Measurements from ENCODE around the gene ZNHIT6.
"Not testable (repeated sequence)": the region's sequence is repeated elsewhere in the genome, so short reads cannot be mapped to it uniquely, and the experiment has no call there.

ZNHIT6 gene

DNA sequence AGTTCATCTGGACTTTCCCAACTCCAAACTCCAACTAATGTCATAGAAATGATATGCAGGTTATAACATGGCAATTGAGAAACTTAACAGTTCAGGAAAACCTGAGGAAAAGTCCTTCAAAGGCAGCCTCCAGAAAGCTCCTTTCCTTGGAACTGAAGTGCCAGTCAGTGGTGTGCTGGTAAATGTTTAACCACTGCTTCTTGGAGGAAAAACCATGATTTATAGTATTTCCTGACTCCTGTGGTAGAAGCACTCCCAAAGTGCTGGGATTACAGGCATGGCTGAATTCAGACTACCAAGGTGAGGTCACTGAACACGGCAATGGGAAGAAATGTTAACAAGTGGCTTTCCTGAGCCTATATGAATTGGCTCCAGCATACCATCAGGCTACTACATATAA, 26.7 kb upstream of the ZNHIT6 start:
- no peaks in the 10 kb centered on the region for H3K79me1 ChIP-seq (ENCODE audit: low read length)
- H3K23ac ChIP-seq (ENCODE audit: low read length), result no peak overlapping the region
- no peak overlapping the region for H3K4me2 ChIP-seq (ENCODE audit: low read length)
- no peak overlapping the region for H4K8ac ChIP-seq (ENCODE audit: low read depth, low read length)
- H4K5ac ChIP-seq (ENCODE audit: low read length), result no peak overlapping the region
- no peaks in the 10 kb centered on the region for H3K27me3 ChIP-seq (ENCODE audit: insufficient read depth, low read length, poor library complexity)
- H3K4me1 ChIP-seq (ENCODE audit: control insufficient read depth, low read depth, low read length), result no peaks in the 10 kb centered on the region
- no peak overlapping the region for H3K4ac ChIP-seq (ENCODE audit: low read depth, low read length)
- no peak overlapping the region for H3K27ac ChIP-seq (ENCODE audit: low read depth, low read length)
- WGBS (ENCODE audit: extremely low coverage, insufficient coverage, low lambda C conversion rate), result no CpG with 5 or more reads among the region's 1 CpG
- H3K36me3 ChIP-seq (ENCODE audit: control insufficient read depth, insufficient read depth, low read length), result no peaks in the 10 kb centered on the region
- DNase-seq, result no peak
- no peak overlapping the region for H2BK5ac ChIP-seq (ENCODE audit: low read length)
- H3K4me3 ChIP-seq (ENCODE audit: low read length), result no peak overlapping the region
- no peak overlapping the region for H2AK5ac ChIP-seq (ENCODE audit: low read length)
- H2BK15ac ChIP-seq (replicated peaks; ENCODE audit: low read depth), result no peak overlapping the region
- H3K56ac ChIP-seq (ENCODE audit: low read length), result no peak overlapping the region
- no peak overlapping the region for H3K18ac ChIP-seq (ENCODE audit: low read length)
- H2BK120ac ChIP-seq (ENCODE audit: low read depth, low read length), result no peak overlapping the region
- no peak overlapping the region for H3K9ac ChIP-seq (ENCODE audit: low read length)
- no peaks in the 10 kb centered on the region for H3K79me2 ChIP-seq (ENCODE audit: control insufficient read depth, insufficient read depth, low read length)

DNA sequence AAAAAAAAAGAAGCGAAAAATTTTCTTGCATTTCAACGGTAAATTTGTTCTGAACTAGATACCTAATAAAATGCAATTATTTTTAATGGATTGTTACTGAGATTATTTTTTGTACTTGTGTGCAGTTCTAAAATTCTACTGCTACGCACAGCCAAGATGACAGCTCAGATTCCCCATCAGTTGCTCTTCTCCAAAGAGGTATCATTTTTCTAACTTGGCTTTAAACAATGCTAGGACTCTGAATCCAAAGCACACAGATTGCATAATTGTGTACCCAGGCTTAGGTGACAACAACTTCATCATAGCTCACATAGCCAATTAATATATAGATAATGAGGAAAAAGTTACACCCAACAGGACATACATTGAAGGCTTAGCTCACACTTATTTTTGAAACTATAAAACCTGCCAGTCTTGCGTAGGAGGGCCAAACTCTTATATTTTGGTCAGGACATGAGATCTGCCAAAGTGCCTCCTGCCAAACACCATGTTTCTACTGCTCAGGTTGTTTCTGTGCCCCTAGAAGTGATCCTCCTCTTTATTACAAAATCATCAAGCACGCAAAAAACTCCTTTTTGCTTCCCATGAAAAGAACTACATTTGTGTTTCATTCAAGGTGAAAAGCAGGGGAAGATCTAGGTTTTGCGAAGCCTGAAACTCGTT, 10.6 kb upstream of the ZNHIT6 start:
- H3K4me3 ChIP-seq (ENCODE audit: low read length), result no peak overlapping the region
- no peak overlapping the region for H3K4me2 ChIP-seq (ENCODE audit: low read length)
- no peak overlapping the region for H4K5ac ChIP-seq (ENCODE audit: low read length)
- H3K4ac ChIP-seq (ENCODE audit: low read depth, low read length), result no peak overlapping the region
- H3K18ac ChIP-seq (ENCODE audit: low read length), result no peak overlapping the region
- no peak overlapping the region for H3K23ac ChIP-seq (ENCODE audit: low read length)
- no CpG with 5 or more reads among the region's 7 CpGs for WGBS (ENCODE audit: extremely low coverage, insufficient coverage, low lambda C conversion rate)
- H2AK5ac ChIP-seq (ENCODE audit: low read length), result no peak overlapping the region
- no peaks in the 10 kb centered on the region for H3K36me3 ChIP-seq (ENCODE audit: control insufficient read depth, insufficient read depth, low read length)
- no peak for DNase-seq
- no peaks in the 10 kb centered on the region for H3K79me1 ChIP-seq (ENCODE audit: low read length)
- no peak overlapping the region for H3K56ac ChIP-seq (ENCODE audit: low read length)
- no peak overlapping the region for H3K27ac ChIP-seq (ENCODE audit: low read depth, low read length)
- no peak overlapping the region for H2BK120ac ChIP-seq (ENCODE audit: low read depth, low read length)
- H3K4me1 ChIP-seq (ENCODE audit: control insufficient read depth, low read depth, low read length), result no peaks in the 10 kb centered on the region
- no peak overlapping the region for H4K8ac ChIP-seq (ENCODE audit: low read depth, low read length)
- no peaks in the 10 kb centered on the region for H3K27me3 ChIP-seq (ENCODE audit: insufficient read depth, low read length, poor library complexity)
- no peak overlapping the region for H2BK5ac ChIP-seq (ENCODE audit: low read length)
- H3K79me2 ChIP-seq (ENCODE audit: control insufficient read depth, insufficient read depth, low read length), result no peaks in the 10 kb centered on the region
- no peak overlapping the region for H3K9ac ChIP-seq (ENCODE audit: low read length)
- H2BK15ac ChIP-seq (replicated peaks; ENCODE audit: low read depth), result no peak overlapping the region

GRCh38 chr1:85714418-85715114, 6.3 kb upstream of the ZNHIT6 start:
- not testable (repeated sequence) for H3K79me1 ChIP-seq (ENCODE audit: low read length); H4K8ac ChIP-seq (ENCODE audit: low read depth, low read length); H2BK5ac ChIP-seq (ENCODE audit: low read length); H3K27me3 ChIP-seq (ENCODE audit: insufficient read depth, low read length, poor library complexity); H3K23ac ChIP-seq (ENCODE audit: low read length); H3K56ac ChIP-seq (ENCODE audit: low read length); H2BK120ac ChIP-seq (ENCODE audit: low read depth, low read length); H2BK15ac ChIP-seq (replicated peaks; ENCODE audit: low read depth); H3K4me1 ChIP-seq (ENCODE audit: control insufficient read depth, low read depth, low read length); H3K4me2 ChIP-seq (ENCODE audit: low read length); H3K36me3 ChIP-seq (ENCODE audit: control insufficient read depth, insufficient read depth, low read length); H4K5ac ChIP-seq (ENCODE audit: low read length); H3K4ac ChIP-seq (ENCODE audit: low read depth, low read length); H3K9ac ChIP-seq (ENCODE audit: low read length); H3K27ac ChIP-seq (ENCODE audit: low read depth, low read length); H3K18ac ChIP-seq (ENCODE audit: low read length); H3K79me2 ChIP-seq (ENCODE audit: control insufficient read depth, insufficient read depth, low read length); H3K4me3 ChIP-seq (ENCODE audit: low read length); H2AK5ac ChIP-seq (ENCODE audit: low read length)
- peak; percentile 17 for DNase-seq
- WGBS (ENCODE audit: extremely low coverage, insufficient coverage, low lambda C conversion rate), result no CpG with 5 or more reads among the region's 14 CpGs

DNA sequence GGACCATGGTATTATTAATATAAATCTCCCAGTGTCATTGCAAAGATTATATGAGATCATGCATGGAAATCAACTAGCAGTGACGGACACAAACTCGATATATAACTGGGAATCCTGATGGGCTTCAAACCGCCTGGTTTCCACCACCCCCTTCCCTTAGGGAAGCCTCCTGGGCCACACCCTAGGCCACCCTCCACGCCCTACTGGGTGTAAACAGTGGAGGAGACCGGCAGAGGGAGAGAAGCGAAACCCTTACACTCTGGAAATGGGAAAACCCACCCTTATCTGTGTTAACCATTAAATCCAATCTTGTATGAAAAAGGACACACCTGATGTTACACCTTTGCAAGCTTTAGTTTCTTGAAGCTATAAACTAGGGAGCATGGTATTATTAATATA, 595 bp upstream of the ZNHIT6 start:
- H3K79me1 ChIP-seq (ENCODE audit: low read length), result peaks cover 4% of the 10 kb centered on the region
- H3K9ac ChIP-seq (ENCODE audit: low read length), result peak overlapping the region; percentile 84
- no peak overlapping the region for H2BK5ac ChIP-seq (ENCODE audit: low read length)
- peak overlapping the region; percentile 40 for H4K5ac ChIP-seq (ENCODE audit: low read length)
- H2BK120ac ChIP-seq (ENCODE audit: low read depth, low read length), result no peak overlapping the region
- H3K4me3 ChIP-seq (ENCODE audit: low read length), result no peak overlapping the region
- H2AK5ac ChIP-seq (ENCODE audit: low read length), result no peak overlapping the region
- no peak for DNase-seq
- no CpG with 5 or more reads among the region's 6 CpGs for WGBS (ENCODE audit: extremely low coverage, insufficient coverage, low lambda C conversion rate)
- no peaks in the 10 kb centered on the region for H3K4me1 ChIP-seq (ENCODE audit: control insufficient read depth, low read depth, low read length)
- no peak overlapping the region for H3K4me2 ChIP-seq (ENCODE audit: low read length)
- peak overlapping the region; percentile 58 for H3K56ac ChIP-seq (ENCODE audit: low read length)
- no peak overlapping the region for H2BK15ac ChIP-seq (replicated peaks; ENCODE audit: low read depth)
- H3K4ac ChIP-seq (ENCODE audit: low read depth, low read length), result peak overlapping the region; percentile 83
- H4K8ac ChIP-seq (ENCODE audit: low read depth, low read length), result peak overlapping the region; percentile 87
- H3K23ac ChIP-seq (ENCODE audit: low read length), result no peak overlapping the region
- no peak overlapping the region for H3K27ac ChIP-seq (ENCODE audit: low read depth, low read length)
- H3K79me2 ChIP-seq (ENCODE audit: control insufficient read depth, insufficient read depth, low read length), result peaks cover 19% of the 10 kb centered on the region
- no peaks in the 10 kb centered on the region for H3K36me3 ChIP-seq (ENCODE audit: control insufficient read depth, insufficient read depth, low read length)
- no peak overlapping the region for H3K18ac ChIP-seq (ENCODE audit: low read length)
- no peaks in the 10 kb centered on the region for H3K27me3 ChIP-seq (ENCODE audit: insufficient read depth, low read length, poor library complexity)

GRCh38 chr1:85707267-85707989, 805 bp downstream of the ZNHIT6 start:
- Histone ChIP-seq H2BK120ac (ENCODE audit: low read depth, low read length) (no peak overlapping the region), H3K4me3 (ENCODE audit: low read length) (peak overlapping the region; percentile 93), H3K4me2 (ENCODE audit: low read length) (peak overlapping the region; percentile 75), H3K56ac (ENCODE audit: low read length) (peak overlapping the region; percentile 86), H3K4ac (ENCODE audit: low read depth, low read length) (no peak overlapping the region), H3K27ac (ENCODE audit: low read depth, low read length) (no peak overlapping the region), H4K8ac (ENCODE audit: low read depth, low read length) (no peak overlapping the region), H3K79me1 (ENCODE audit: low read length) (peaks cover 5% of the 10 kb centered on the region), H3K4me1 (ENCODE audit: control insufficient read depth, low read depth, low read length) (no peaks in the 10 kb centered on the region), H2BK15ac (replicated peaks; ENCODE audit: low read depth) (no peak overlapping the region), H4K5ac (ENCODE audit: low read length) (no peak overlapping the region), H2BK5ac (ENCODE audit: low read length) (peak overlapping the region; percentile 42), H3K36me3 (ENCODE audit: control insufficient read depth, insufficient read depth, low read length) (no peaks in the 10 kb centered on the region), H3K9ac (ENCODE audit: low read length) (peak overlapping the region; percentile 77), H3K27me3 (ENCODE audit: insufficient read depth, low read length, poor library complexity) (no peaks in the 10 kb centered on the region), H3K18ac (ENCODE audit: low read length) (no peak overlapping the region), H3K23ac (ENCODE audit: low read length) (no peak overlapping the region), H3K79me2 (ENCODE audit: control insufficient read depth, insufficient read depth, low read length) (peaks cover 20% of the 10 kb centered on the region), H2AK5ac (ENCODE audit: low read length) (no peak overlapping the region)
- no peak for DNase-seq
- WGBS (ENCODE audit: extremely low coverage, insufficient coverage, low lambda C conversion rate), result no CpG with 5 or more reads among the region's 13 CpGs

Measured in mesendoderm (in vitro differentiated cells).